ENCODE results near the gene ZIC4. TPM values are rescaled to one million over a fixed set of nuclear protein-coding genes. Genes with fewer than 3 reads are reported as not detected.

The ZIC4 gene
- polyA plus RNA-seq, 5 donors, result 0.08 TPM; not detected in 4

DNA sequence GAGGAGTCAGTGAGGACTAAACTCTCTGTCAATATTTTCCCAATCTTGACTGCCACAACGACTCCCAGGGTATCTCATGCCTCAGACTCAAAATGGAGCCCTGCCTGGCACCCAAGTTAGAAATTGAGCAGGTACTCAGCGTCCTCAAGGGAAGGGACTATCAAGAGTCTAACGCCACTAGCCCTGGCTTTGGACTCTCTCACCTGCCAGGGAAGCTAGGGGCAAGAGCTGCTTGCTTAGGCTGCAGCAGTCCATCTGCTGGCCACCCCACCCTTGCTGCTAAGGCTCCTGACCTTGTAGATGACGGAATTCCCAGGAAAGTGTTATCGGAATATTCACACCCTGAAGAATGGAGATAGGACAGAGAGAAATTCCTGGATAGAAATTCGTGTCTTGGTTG is 33.0 kb downstream of the ZIC4 start:
- DNase-seq, result no peak

GRCh38 chr3:147372525-147373027 is 33.8 kb downstream of the ZIC4 start:
- DNase-seq, result no peak

DNA sequence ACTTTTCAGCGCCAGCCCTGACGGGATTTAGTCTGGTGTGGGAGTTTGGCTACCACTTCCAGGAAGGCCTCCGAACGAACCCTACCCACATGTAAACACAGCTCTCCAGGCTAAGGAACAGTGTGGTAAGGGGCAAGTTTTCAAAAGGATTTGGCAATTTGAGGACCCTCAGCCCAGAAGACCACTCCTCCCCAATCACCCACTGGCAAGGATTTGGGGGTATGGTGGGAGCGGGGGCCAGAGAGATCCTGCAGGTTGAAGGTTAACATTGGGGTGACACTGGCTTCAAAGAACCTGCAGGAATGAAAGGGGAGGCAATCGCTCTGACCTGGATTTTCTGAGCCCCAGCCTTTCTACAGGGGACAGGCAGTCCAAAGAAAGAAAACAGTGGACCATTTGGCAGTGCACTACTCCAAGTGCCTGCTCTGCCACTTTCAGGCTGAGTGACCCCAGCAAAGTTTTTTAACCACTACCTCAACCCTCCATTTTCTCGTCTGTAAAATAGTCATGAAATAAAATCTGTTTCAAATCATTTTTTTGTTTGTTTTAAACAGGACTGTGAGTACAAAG is 34.5 kb downstream of the ZIC4 start:
- DNase-seq, result no peak

DNA sequence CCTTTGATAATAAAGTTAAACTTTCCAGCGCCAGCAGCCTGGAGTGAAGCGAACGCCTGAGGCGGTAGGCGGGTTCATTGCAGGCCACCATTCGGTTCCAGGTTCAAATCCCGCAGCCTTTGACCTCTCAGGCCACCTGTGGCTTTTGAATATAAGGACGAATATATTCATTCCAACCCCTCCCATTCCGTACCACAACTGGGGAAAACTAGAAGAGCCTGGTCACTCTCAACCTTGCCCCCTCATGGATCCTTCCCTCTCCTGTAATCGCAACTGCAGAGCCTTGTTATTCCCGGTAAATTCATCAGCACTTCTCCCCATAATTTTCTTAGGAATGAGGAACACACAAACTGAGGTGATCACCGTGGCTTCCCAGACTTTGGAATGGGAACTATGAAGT is 35.2 kb downstream of the ZIC4 start:
- DNase-seq, result no peak

DNA sequence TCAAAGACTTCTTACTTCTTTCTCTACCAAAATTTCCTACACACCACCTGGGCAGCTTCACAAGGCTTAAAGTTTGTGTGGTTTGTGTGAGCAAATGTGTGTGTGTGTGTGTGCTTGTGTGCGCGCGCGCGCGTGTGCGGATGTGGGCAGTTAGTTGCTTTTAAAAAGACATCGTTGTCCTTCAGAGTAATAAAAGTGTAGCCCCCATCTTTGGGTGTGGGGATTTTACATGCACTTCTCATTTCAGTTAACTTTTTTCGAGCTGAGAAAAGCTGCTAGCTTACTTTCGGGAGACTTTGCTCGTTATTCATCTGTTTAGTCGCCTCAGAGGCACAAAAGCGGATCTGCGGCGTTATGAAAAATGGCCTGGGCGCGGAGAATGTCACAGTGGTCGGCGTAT is 36.0 kb downstream of the ZIC4 start:
- DNase-seq, result no peak

GRCh38 chr3:147369661-147370123 is 36.7 kb downstream of the ZIC4 start:
- no peak for DNase-seq

- no peak for DNase-seq
Observed at GRCh38 chr3:147369231-147369630, 37.1 kb downstream of the ZIC4 start.

DNA sequence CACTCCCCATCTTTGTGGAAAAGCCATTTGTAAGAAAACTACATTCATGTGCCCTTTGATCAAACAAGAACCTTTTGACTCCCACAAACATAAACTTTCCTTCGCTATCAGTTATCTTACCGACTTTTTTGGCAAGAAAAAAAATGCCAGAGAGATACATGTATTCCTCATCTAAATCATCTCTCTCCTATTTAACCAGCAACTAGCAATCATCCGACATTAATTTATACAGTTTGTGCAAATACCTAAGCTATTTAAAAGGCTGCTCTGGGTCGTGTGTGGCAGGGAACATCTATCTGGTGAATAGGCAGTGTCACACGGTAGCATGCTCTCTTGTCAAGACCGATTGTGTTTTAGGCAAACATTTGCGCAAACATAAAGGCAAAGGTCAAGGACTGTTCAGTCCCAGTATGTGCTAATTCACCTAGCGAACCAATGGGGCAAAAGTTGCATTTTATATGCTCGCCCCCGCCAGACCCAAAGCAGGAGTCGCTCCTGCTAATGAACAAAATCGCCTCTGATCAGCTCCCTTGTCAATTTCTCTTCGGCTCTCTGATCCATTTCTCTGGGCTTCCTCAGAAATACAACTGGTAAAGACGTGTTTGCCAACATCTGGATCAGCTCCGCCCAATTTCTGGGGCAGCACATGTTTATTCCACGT is 37.7 kb downstream of the ZIC4 start:
- DNase-seq, result no peak

GRCh38 chr3:147368151-147368550 is 38.2 kb downstream of the ZIC4 start:
- no peak for DNase-seq

DNA sequence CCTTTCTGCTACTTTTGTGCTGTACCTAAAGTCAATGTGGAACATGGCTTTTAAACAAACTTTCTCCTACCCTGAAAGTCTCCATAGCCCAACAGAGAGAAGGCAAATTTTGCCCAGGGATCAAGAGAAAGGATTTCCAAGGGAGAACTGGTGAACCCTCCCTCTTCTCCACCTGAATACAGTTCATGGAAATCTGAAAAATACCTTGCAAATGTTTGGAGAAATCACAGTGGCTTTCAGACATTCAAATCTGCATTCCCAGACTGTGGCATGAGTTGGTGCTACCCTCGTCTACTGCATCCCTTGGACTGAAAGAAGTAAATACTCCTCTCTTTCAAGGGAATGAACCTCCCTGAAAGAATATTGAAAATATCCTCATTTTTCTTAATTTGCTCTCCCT is 38.7 kb downstream of the ZIC4 start:
- DNase-seq, result no peak

- no peak for DNase-seq
Observed at GRCh38 chr3:147365196-147366115, 40.9 kb downstream of the ZIC4 start.

DNA sequence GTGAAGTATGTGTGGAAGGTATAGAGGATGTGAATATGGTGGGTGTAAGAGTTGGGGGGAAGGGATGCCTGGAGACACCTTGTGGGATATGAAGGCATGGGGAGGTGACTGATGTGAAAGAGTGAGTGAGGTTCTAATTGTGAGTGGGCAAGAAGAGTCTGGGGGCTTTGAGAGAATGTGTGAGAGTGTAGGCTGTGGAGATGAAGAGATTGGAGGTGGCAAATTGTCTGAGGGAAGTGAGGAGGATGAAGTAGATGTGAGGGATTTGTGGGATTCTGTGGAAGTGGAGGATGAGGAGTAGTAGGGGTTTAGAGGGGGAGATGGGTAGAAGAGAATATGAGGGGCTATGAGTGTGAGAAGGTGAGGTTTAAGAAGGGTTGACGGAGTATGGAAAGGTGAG is 41.6 kb downstream of the ZIC4 start:
- DNase-seq, result no peak

- DNase-seq, result no peak
Observed at GRCh38 chr3:147361454-147362420, 44.6 kb downstream of the ZIC4 start.

DNA sequence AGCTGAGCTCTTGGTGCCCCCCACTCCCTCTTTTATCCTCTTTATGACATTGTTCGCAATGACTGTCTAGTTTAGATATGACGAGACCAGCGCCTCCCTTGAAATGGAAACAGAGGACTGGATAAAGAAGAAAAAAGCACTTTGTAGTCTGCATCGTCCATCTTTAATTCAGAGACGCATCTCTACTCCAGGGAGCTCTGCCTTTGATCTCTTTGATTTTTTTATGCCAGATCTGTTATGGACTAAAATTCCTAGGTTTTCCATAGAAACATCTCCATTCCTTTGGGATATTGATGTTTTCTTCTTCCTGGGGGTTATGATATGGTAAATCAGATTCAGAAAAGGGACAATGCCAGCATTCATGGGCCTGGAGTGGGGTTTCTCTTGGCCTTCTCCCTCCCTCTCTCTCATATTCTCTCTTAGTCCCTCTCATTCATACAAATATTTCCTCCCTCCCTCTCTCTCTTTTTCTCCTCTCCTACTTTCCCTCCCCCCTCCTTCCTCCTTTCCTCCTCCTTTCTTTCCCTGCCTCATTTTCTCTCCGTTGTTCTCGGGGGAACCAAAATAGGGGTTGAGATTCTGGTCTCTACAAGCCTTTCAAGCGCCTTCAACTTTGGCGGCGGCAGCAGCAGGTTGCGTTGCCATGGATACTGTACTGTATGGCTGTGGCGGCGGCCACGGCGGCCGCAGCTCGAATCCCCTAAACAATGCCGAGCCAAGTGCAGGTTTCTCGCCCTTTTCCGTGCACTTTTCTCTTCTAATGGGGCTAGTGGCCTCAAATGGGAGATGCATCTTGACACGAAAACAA is 45.5 kb downstream of the ZIC4 start:
- DNase-seq, result no peak

DNA sequence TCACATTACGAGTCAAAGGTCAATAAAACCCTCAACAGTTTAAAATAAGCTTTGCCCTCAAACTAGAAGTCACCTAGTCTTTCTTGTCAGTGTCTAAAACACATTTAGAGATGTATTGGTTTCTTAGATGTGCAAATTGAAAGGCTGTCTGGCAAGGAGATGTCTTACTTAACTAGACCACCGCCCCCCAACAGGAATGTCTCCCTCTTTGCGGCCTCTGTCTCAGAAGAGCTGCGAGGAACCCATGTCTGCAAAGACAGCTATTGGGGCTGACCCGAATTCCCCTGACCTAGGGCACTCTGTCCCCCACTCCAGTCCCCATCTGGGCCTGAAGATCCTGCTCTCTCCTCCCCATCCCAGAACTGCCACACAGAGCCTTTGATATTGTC is 46.3 kb downstream of the ZIC4 start:
- no peak for DNase-seq

DNA sequence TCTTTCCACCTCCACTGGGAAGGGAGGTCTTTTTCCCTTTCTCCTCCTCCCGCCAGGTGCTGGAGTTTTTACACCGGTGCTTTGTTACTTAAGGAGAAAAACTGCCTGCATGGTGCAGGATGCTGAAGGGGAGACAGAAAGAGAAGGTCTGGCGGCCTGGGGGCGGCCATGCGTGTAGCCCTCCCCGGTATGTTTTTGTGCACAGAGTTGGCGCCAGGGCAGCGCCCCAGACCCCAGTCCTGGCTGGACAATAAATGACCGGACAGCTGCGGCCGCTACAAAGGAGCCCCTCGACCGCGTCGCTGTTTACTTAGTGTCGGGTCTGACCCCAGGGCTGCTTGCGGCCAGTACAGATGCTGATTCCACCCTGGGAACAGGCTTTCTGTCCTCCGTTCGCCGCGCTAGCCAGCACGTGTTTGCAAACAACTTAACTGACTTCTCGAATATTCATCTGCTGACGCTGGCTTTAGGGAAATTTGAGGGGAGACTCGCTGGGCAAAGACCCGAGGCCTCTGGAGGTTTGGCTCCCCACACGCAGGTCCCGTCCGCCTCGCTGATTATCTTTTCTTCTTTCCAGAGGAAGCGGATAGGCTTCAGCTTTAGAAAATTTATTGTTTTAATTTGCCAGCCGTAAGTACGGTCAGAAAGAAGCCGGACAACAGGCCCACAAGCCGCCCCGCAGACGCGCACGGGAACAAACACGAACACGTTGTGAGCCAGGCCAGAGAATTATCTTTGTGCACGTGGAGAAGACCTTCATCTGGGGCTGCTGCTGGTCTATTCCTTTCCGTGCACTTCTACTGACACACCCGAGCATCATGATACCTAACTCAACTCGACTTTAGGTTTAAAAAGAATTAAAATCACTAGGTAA is 46.9 kb downstream of the ZIC4 start:
- DNase-seq, result no peak

- no peak for DNase-seq
Observed at GRCh38 chr3:147358144-147358992, 48.0 kb downstream of the ZIC4 start.

Data from right lung (tissue), 5 donors.